Activated CD8-positive, alpha-beta memory T cell treated with anti-CD3 and anti-CD28 coated beads, Interleukin-2, amount 50 U/mL, for 24 hours (primary cell): ENCODE results near the gene ARHGAP26.
"Not testable (repeated sequence)": the region's sequence is repeated elsewhere in the genome, so short reads cannot be mapped to it uniquely, and the experiment has no call there.

Source experiments
- DNase-seq: peaks from one replicate; pipeline ENCODE4 v3.0.0-alpha.2; 2020; ENCODE audit errors: extremely low read depth

ARHGAP26 gene

DNA sequence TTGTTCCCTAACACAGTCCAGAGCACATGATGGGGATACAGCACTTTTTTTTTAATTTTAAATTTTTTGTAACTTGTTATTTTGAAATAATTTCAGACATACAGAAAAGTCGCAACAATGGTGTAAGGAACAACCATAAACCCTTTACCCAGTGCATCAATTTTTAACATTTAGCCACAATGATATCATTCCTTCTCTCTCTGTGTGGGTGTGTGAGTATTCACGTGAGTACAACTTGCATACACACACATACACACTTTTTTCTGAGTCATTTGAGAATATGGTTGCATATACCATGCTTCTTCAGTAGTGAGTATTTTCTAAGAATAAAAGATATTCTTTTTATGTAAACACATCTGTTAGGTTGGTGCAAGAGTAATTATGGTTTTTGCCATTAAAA, 135.2 kb downstream of the ARHGAP26 start:
- no peak for DNase-seq

DNA sequence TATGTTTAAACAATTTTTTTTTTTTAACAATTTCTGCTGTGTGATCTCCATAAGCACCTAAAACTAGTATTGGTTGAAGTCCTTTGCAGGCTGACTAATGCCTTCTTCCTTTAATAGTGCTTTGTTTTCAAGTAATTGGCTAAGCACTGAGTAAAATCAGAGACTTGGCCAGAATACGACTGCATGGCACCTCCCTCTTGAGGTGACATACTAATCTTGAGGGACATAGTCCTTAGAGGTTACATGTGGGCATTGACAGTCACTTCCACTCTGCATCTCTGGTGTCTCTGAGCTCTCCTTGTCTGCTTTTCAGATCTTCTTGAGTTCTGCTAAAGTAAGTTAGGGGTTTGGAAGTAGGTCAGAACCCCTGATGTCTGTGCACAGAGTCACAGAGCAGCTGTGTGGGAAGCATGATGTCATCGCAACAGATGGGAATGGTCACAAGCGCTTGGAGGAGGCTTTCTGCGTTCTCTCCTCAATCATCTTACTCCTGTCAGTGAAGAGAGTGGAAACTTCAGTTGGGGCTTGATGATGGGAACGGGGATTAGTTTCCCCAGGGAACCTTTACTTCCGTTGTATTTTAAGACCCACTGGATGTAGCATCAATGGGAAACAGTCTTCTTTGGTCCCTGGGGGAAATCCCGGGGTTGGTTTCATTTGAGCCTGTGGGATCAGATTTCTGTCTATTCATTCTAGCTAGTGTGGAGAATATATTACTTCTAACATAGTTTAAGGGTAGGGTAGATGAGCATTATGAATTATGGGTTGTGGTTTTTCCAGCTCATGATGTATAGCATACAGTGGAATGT, 136.9 kb downstream of the ARHGAP26 start:
- DNase-seq, result no peak

DNA sequence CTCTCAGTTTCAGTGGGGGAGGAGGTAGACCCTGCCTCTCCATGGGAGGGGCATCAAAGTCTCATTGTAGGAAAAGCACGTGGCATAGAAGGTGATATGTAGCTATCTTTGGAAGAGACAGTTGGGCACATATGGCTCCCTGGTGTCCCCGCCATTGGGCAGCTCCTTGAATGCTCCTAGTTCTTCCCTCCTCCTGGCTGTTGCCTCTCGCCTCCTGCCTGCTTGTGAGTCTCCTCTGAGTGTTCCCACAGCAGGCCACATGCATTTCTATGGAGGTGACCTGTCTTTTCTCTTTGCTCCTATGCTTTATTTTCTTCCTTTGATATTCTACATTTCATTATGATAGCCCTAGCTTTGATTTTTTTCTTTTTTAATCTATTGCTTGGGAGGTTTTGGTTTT, 138.5 kb downstream of the ARHGAP26 start:
- DNase-seq, result no peak

DNA sequence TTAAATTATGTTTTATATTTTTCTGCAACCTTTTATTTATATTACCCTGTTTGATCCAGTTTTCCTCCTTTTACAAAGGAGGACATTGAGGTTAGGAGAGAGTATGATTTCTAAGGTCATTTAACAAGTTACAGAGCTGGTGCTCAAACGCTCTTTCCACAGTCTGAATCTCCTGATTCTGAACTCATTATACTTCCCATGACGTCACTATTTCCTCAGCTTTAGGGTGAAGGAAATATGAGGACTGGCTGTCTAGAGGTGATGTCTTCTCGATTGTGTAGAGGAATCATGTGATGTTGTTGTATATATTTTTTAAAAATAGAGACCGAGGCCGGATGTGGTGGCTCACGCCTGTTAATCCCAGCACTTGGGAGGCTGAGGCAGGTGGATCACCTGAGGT, 140.0 kb downstream of the ARHGAP26 start:
- no peak for DNase-seq

DNA sequence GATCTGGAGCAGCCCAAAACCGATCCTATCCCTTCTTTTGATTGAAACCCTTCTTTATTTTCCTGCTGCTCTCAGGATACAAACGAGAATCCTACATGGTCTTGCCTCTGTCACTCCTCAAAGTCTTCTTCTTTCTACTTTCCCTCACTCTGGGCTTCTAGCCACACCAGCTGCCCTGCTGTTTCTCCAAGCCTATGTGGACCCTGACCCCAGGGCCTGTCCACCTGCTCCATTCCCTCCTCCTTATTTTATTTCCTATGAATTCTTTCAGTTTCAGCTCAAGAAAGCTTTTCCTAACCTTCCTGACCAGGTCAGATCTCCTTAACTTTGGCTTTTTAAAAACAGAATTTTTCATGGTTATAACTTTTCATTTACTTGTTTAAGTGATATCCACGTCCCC, 141.0 kb downstream of the ARHGAP26 start:
- no peak for DNase-seq

DNA sequence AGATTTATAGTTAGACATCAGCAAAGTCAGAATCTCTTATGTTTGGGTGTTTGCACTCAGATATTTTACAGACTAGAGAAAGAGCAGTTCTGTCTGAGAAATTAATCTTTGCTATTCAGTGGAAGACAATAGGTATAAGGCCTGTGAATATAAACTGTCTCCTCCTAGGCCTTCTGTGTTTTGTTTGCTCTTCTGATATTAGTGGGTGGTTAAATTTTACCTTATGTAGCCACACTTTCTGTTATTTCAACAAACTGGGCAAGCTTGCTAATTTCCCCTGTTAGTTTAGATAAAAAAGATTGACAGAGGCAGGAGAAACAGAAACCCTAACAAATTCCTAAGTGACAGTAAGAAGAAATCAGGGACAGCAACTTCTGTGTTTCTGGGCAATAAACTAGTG, 141.6 kb downstream of the ARHGAP26 start:
- no peak for DNase-seq

DNA sequence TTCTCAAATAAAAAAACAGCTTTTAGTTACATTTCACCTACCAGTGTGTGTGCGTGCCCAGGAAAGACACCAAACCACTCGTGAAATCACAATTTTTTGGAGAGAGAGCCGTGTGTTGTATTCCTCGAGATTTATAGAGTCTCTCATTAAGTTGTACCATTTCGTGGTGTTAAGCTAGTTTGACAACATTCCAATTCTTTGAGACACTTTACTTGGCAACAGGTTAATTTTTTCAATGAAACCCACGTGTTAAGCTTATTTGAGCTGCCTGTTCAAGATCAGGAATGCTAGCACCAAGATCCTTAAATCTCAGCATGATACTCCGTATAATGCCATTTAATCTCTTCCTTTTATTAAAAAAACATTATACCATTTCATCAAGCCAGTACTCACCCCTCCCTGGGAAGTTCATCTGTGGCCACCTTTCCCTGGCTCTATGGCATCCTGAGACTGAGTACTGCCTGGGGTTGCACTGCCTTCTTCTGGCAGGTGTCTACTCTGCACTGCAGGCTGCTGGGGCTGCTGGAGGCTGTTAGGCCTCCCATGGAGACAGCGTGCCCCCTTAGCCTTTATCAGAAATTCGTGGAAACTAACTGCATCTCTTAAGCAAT, 143.7 kb downstream of the ARHGAP26 start:
- DNase-seq, result no peak

DNA sequence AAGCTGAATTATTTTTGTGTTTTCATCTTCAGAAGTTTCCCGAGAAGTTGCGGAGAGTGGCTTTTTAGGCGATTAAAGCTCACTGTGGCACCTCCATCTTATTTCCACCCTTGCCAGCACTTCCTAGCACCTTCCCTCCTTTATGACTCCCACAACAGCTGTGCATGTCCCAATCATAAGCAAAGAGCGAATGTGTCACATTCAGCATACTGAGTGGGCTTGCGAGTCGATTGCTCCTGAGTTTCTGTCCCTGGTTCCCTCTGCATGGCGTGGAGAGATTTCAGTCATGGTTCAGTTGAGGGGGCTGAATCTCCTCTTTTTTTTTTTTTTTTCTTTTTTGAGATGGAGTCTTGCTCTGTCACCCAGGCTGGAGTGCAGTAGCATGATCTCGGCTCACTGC, 144.9 kb downstream of the ARHGAP26 start:
- DNase-seq, result no peak

DNA sequence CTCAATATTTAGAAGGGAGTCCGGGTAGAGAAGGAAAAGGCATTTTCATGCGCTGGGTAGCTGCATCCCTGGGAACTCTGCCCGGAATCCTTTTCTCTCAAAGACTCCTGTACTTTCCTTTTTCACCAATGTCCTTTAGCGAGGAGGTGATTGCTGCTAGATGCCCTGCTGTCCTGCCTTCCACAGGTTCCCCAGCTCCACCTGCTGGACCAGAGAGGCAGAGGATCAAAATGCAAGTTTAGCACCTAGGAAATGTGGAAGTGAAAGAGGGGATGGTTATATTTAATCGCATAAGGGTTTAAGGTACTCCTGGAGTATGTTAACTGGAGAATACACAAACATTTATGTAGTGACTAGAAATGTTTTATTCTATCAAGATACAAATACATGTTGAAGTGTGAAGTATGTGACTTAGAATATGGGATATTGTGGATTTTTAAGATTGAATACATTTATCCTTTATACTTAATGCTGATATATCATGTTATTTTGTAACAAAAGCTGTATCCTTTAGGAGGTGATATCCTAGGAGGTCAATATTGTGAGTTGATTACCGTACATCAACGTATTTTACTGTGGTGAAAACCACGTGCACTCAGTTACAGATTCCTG, 145.7 kb downstream of the ARHGAP26 start:
- no peak for DNase-seq

DNA sequence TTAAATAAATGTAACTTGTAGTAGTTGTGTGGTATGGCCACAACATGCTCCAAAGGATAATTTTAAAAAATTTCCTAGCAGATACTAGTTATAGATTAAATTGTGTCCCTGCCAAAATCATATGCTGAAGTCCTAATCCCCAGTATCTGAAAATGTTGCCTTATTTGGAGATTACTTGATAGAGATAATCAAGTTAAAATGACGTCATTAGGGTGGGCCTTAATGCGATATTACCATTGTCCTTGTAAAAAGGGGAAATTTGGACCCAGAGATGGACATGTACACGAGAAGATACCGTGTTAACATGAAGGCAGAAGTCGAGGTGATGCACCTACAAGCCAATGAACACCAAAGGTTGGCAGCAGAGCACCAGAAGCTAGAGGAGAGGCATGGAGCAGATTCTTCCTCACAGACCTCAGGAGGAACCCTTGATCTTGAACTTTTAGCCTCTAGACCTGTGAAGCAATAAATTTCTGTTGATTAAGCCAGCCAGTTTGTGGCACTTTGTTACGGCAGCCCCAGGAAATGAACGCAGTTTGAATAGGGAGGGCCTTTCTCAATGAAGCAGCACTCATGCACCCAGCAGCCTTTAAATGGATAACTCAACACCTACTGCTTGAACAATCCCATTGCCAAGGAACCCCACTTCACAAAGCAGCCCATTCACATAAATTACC, 148.9 kb downstream of the ARHGAP26 start:
- DNase-seq, result no peak

DNA sequence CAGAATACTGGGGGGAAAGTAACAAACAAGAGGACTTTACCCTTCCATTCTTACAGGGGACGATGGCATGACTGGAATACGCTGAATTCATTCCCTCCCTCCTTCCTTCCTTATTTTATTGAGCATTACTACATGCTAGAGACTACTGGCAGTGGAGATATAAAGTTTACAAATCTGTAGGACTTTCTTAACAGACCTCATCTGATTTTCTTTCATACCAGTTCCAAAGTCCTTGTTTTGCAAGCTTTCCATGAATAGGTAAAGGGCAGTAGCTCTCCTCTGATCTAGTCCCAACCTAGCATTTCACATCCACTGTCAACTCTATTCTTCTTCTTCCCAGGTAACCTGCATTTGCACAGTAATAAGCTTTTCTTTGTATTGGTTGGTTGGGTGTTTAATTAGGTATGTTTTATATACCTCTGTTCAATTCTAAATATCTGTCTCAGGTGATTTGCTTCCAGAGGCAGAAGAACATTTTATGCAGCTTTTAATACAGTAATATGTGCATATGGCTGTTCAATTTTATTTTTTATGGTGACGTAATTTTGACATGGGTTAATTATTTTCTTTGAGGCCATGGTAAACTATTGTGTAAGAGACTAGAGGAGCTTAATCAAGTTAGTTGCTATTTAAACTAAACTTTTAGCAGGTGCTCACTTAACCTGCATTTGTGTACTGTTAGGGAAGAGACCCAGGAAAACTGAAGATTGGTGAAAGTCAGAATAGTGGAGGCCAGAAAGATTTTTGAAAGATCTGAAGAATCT, 150.9 kb downstream of the ARHGAP26 start:
- DNase-seq, result no peak

DNA sequence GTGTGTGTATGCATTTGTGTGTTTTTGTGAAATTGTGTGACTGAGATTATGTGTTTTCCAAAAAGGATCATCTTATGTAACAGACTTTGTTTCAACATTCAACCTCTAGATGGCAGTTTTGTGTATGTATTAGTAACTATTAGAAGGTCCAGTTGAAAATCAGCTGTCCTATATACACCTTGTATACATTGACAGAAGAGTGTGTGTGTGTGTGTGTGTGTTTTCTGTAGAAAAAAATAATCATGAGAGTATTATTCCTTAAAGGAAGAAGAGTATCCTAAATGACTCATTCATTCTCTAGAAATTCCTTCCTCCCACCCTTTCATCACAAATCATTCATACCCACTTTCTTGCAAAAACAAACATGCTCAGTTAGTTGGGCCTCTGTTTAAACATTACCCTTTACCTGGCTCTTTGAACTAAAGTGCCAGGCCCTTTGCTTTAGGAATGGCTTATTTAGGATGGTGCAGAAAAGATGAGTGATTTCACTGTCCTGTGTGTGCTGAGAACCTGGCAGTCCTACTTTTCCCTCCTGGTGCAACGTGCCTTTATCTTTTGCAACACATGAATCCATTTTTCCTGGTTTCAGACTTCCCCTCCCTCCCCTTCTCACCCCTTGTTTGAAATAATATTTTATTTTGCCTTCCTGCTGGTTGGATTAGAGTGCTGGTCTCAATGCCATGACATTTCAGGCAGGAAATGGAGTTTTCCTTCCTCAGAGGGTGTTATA, 152.2 kb downstream of the ARHGAP26 start:
- no peak for DNase-seq

DNA sequence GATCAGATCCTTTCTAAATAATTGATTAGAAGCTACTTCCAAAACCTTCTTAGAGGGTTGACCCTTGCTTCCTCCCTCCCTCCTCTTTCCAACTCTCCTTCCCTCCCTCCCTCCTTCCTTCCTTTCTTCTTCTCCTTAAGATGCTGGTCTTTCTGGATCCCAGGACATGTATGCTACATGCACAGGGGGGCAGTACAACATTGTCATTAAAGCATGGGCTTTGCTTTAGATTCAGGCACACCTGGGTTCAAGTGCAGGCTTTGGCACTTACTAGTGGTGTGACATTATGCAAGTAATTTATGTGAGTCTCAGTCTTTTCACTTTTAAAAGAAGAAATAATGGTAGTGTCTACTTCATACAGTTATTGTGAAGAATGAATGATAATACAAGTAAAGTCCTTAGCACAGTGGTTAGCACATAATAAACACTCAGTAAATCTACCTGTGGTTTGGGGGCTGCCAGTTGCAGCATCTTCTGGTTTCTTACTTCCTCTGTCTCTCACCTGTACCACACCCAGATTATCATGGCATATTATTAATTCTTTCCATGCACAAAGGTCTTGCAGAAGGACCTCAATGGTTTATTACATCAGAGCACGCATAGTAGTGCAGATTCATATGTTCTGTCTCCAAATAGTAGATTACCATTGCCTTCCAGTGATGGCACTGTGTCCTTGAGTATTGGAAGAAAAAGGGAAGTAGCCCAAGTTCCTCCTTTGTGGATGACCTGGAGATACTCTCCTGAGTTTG, 154.1 kb downstream of the ARHGAP26 start:
- no peak for DNase-seq

DNA sequence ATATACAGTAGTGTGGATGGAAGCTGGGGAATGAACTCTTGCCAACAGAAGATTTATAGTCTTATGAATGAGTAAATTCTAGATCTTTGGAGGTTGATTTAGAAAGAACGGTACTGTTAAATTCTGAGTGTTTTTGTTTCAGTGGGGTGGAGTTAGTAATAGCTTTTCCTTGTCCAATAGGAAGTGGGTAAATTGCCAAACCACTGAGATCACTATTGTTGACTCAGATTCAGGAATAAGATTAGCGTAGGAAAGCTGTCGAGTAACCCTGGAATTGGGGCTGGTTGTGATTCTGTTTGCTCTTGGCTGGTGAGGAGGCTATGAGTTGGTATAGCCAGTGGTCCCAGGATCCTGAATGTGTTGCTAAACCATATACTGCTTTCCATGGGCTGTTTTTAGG, 155.6 kb downstream of the ARHGAP26 start:
- DNase-seq, result no peak

DNA sequence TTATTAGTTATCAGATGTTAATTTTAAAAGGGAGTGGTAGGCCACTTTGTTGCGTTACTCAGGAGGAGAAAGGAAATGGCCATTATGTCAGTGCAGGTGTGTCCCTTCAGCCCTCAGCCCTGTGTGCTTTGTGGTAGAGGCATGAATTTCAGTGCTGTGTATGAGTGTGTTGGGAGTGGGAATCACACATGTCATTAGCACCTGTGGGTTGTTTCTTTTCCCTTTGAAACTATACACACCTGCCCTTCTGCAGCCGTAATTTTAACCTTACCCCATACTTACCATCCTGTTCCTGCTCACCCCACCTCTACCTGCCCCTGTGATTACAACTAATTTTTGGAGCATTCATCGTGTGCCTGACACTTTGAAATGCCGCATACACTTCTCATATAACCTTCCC, 156.4 kb downstream of the ARHGAP26 start:
- no peak for DNase-seq

DNA sequence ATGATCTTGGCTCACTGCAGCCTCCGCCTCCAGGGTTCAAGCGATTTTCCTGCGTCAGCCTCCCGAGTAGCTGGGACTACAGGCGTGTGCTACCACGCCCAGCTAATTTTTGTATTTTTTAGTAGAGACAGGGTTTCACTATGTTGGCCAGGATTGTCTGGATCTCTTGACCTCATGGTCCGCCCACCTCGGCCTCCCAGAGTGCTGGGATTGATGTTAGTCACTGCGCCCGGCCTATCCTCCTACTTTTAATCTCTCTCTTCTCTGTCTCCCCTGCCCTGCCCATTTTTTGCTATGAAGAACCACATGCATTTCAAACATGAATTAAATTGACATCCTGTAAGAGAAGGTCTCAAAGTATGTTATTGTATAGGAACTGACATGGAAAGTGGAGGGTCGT, 158.8 kb downstream of the ARHGAP26 start:
- not testable (repeated sequence) for DNase-seq

DNA sequence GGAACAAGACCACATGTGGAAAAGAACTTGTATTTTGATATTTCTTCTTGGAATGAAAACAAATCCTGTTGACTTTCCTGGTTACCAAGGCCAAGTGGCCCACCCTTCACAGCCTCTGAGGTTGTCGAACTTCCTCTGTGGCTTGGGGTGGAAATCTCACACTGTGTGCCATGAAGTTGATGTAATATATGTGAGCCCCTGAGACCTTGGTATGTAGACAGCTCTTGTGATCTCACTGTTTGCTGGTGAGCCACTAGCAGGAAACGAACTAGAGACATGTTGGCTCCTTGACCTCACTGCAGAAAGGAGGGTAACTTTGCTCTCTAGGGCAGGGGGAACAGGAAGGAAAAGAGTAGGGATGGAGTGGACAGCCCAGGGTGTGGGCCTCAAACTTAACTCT, 159.4 kb downstream of the ARHGAP26 start:
- DNase-seq, result no peak

DNA sequence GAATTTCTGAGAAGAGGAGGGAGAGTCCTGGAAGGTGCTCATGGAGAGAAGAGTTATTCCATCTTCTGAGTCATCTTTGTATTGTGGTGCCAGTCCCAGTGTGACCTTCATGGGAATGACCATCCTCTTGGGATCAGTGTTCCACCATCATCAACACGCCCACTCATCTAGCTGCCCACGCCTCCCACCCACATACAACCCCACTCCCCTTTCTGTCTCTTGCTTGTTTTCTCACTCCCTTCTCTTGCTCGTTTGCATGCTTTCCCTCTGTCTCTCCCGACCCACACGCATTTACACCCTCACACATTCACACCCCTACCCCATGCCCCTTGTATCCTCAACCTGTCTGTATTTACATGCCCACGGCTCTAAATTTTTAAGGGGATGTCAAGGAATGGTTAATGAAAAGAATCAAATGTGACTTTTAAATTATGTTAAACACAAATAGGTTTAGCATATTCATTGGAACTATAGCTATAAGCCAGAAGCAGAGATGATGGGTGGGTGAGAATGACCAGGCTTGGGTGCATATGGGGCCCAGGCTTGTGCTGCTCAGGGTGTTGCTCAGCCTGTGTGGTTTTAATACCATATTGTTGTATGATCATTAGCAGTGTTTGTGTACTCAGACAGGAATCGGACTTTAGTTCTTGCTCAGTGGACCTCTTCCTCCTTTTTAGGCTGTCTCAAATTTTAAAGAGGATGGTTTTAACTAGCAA, 160.4 kb downstream of the ARHGAP26 start:
- DNase-seq, result no peak

DNA sequence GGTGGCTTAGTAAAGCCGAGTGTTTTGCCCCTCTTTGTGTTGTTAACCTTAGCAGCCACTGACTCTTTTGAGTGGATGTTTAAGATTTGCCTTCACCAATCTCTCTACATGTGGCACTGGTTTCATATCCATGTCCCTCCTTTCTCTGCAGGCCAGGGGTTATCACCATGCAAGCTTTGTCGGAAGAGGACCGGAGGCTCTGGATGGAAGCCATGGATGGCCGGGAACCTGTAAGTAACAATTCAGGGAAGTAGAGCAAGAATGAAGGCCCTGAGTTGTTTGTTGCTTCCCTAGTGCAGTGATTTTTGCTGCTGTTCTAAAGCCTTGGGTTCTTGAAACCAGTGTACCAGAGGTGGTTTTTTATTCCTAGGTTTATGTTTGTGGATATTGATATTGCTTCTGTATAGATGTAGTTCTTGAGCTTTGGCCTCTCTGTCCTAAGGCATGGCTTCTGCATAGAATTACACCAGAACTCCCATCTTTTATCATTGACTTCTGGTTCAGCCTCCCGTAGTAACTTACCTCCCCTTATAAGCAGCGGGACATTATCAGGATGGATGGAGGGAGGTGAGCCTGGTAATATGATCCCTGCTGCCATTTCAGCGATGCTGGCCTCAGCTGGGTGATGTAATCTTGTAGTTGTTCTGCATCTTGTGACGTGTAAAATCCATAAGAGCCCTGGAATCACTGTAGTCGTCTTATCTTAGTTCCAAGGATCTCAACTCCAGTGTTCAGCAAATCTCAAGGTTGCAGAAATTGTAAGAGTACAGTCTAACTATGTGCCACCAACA, 161.9 kb downstream of the ARHGAP26 start:
- no peak for DNase-seq
